GM21367 (cell line): ENCODE data around the gene SNURF.
A peak's percentile ranks its signal among the peaks of the same experiment; 100 is the strongest.
"Not testable (repeated sequence)": the region's sequence is repeated elsewhere in the genome, so short reads cannot be mapped to it uniquely, and the experiment has no call there.

Source experiments
- ATAC-seq: cut with Tn5 transposase; IDR thresholded peaks from one replicate; pipeline ENCODE4 v1.9.1; 2021; ENCODE audit not compliant: unreplicated experiment

The SNURF gene

GRCh38 chr15:24954783-24955530 is at the start of gene SNURF, which contains the start of gene SNRPN:
Gene SNURF, plus strand, starts transcription at chr15:24954987. Its CDS starts 62 bp downstream, at chr15:24955049.
Gene SNRPN, plus strand, starts transcription at chr15:24954987. Its CDS starts 19,467 bp downstream, at chr15:24974454.
- no peak for ATAC-seq

GRCh38 chr15:24916305-24917009 is 38.3 kb upstream of the SNURF start:
- ATAC-seq: no peak

- no peak for ATAC-seq
Observed at GRCh38 chr15:24917431-24917830, 37.4 kb upstream of the SNURF start.

- ATAC-seq: no peak
Observed at GRCh38 chr15:24919446-24919845, 35.3 kb upstream of the SNURF start.

GRCh38 chr15:24922781-24923180 is 32.0 kb upstream of the SNURF start:
- not testable (repeated sequence) for ATAC-seq

GRCh38 chr15:24924153-24924552 is 30.6 kb upstream of the SNURF start:
- ATAC-seq: no peak

GRCh38 chr15:24924621-24925020 is 30.2 kb upstream of the SNURF start:
- no peak for ATAC-seq

- ATAC-seq: not testable (repeated sequence)
Observed at GRCh38 chr15:24931874-24932732, 22.7 kb upstream of the SNURF start.

- no peak for ATAC-seq
Observed at GRCh38 chr15:24933716-24934115, 21.1 kb upstream of the SNURF start.

GRCh38 chr15:24938224-24938623 is 16.6 kb upstream of the SNURF start:
- not testable (repeated sequence) for ATAC-seq

- ATAC-seq: no peak
Observed at GRCh38 chr15:24940236-24940635, 14.6 kb upstream of the SNURF start.

GRCh38 chr15:24943361-24943760 is 11.4 kb upstream of the SNURF start:
- no peak for ATAC-seq

GRCh38 chr15:24944954-24945353 is 9.8 kb upstream of the SNURF start:
- no peak for ATAC-seq

GRCh38 chr15:24945711-24946110 is 9.1 kb upstream of the SNURF start:
- ATAC-seq: no peak

- no peak for ATAC-seq
Observed at GRCh38 chr15:24948495-24948894, 6.3 kb upstream of the SNURF start.

GRCh38 chr15:24955531-24955921 is 739 bp downstream of the SNURF start:
- no peak for ATAC-seq

GRCh38 chr15:24956111-24956838 is 1.5 kb downstream of the SNURF start:
- peak; percentile 76 for ATAC-seq

GRCh38 chr15:24957691-24958090 is 2.9 kb downstream of the SNURF start:
- ATAC-seq: no peak

- no peak for ATAC-seq
Observed at GRCh38 chr15:24961967-24962366, 7.2 kb downstream of the SNURF start.

GRCh38 chr15:24962880-24963279 is 8.1 kb downstream of the SNURF start:
- no peak for ATAC-seq
